NCI-H2227 (cell line): ENCODE results near the gene SCG5.
A peak's percentile ranks its signal among the peaks of the same experiment; 100 is the strongest.

Source experiments
- DNase-seq: peaks from one replicate; lab custom pipeline; 2025; ENCODE audit not compliant: unreplicated experiment; lab: John Stamatoyannopoulos, UW

SCG5 gene

GRCh38 chr15:32690941-32691688, 49.6 kb downstream of the SCG5 start:
- DNase-seq, result no peak

DNA sequence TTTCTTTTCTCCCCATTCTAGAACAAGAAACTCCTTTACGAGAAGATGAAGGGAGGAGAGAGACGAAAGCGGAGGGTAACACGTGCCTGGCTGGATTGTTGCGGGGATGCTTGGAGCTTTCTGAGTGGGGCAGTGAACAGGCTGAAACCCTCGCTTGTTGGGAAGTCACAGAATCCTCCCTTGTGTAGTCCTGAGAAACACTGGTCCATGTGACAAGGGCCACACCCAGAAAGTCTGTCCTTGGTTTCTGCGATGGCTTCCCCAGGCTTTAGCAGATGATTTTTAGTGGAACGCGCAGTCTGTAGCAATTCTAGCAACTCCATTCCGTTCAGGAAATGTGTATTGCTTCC, 50.2 kb downstream of the SCG5 start:
- DNase-seq, result no peak

GRCh38 chr15:32692286-32692685, 50.8 kb downstream of the SCG5 start:
- DNase-seq, result no peak

DNA sequence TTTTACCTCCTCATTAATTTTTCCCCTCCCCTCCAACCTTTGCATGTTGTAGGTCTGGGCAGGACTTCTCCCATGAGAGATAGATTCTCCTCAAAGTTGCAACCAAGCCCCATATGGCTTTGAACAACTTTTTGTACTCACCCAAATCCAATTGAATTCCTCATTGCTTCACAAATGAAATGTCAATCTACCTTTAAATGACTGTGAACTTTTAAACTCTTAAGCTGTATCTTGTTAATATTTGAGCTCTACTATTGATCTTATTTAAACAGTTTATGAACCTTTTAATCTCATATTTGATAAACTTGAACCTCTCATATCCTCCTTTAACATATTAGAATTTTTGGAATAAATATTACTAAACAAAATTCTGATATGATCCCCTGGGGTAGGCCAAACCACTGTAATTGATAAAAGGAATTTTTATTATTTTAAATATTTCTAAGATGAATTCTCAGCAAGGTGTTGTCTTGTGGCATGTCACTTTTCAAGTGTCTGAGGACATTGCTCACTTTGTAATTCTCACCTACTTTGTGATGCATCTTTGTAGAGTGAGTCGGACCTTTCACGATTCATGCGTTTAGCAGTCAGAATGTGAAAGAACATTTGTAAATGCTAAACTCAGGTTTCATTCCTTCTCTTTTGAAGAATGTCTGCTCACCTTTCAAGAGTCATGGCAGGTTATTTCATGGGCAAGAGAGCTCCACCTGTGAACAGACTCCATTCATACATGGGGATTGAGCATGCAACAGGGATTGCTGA, 52.9 kb downstream of the SCG5 start:
- DNase-seq, result no peak

- DNase-seq, result no peak
These were observed 57.4 kb downstream of the SCG5 start for GRCh38 chr15:32698773-32699390.

DNA sequence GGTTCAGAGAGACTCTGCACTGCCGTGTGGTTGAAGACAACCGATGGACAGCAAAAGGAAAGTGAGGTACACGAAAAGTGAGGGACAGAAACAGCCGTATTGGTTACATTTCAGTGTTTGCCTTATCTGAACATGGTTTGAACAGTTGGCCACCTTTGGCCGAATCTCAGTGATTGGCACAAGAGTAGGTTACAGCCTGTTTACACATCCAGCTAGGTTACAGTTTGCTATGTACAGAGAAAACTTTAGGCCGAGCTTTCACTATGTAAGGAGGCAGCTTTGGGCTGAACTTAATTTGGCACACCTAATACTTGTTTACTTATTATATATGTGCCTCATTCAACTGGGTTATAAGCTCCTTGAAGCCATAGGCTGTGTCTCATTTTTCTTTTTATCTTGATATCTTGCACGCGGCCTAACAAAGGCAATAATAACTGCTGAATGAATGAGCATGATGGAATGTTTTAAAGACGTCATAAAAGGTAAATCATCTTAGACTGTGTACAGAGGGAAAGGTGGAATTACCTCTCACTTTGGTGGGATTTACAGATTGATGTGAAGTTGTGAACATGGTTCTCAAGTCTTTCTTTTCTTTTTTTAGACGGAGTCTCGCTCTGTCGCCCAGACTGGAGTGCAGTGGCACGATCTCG, 59.1 kb downstream of the SCG5 start:
- DNase-seq, result no peak

DNA sequence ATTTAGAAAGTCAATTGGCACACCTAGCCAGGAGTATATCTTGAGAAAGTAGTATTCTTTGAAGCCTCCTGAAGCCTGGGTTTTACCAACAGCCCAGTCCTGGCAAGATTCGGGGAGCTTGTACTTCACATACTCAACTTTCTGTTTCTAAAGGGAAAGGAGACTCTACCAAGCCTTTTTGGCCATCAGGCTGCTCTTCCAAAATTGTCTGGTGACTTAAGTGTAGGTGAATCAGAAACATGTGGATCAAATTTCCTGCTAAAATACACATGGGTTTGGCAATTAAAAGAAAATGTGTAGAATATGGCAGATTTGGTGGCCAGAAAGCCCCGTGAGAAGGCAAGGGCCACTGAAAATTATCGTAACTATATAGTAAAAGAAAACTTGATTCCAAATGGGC, 60.4 kb downstream of the SCG5 start:
- no peak for DNase-seq

GRCh38 chr15:32704395-32704981, 63.0 kb downstream of the SCG5 start:
- DNase-seq, result no peak

DNA sequence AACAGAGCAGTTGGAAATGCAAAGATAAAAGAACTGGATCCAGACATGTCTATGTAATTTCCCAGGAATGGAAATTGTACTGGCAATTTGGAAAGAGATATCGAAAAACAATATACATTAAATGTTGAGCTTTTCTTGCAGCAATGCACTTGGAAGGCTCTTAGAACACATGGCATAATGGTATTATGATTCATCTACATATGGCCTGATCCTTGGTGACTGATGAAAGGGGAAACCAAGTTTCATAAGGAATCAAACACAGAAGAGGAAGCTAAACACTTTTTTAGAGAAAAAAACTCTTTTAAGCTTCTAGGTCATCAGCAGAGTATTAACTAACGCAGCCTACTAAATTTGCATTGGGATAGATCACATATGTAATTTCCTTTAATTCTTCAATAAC, 63.9 kb downstream of the SCG5 start:
- no peak for DNase-seq

DNA sequence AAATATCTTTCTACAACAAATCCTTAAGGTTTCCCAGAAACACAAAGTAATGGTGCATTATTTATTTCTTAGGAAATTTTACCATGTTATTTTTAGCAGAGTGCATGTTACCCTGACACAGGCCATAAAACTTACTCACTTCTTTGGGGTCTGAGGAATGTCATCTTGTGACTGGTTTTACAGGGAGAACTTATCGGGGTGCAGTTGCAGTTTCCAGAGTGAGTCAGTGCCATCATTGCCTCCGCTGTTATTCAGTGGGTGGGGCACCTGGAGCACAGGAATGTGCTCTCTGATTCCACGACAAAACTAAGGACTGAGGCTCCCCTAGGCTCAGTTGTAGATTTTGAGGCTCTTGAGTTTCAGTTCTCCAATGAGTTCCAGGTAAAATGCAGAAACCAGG, 65.2 kb downstream of the SCG5 start:
- no peak for DNase-seq

GRCh38 chr15:32707436-32707835, 65.9 kb downstream of the SCG5 start:
- no peak for DNase-seq

DNA sequence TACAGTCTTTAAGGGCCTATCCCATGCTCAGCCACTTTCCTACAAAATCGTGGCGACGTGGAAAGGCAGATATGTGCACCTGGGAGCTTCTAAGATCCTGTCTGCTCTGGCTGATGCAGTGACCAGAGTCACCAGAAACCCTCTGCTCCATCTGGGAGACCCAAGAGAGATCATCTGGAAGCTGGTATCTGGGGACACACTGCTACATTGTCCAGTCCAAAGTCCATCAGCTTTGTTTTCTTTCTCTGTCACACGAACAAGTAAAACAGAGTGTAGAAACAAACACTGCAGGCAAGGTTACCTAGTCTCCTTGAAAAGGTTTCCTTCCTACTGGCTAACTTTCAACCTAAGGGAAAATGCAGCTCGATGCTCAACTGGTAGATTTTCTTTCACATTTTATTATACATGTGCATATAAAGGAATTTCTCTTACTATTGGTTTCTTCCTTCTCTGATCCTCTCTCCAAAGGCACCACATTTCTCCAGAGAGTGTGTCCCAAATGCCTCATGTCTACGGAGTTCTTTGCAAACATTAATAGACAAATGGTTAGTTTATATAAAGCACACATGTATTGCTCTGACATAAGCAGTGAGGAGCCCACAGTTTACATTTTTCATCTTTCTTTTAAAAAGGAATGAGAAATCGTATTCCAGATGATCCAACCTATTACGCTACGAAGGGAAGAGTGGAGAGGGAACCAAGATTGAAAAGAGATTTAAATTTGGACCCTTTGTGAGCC, 68.0 kb downstream of the SCG5 start:
- no peak for DNase-seq

- no peak for DNase-seq
These were observed 73.8 kb downstream of the SCG5 start for GRCh38 chr15:32715276-32715675.

GRCh38 chr15:32716216-32716914, 74.9 kb downstream of the SCG5 start:
- DNase-seq, result no peak

DNA sequence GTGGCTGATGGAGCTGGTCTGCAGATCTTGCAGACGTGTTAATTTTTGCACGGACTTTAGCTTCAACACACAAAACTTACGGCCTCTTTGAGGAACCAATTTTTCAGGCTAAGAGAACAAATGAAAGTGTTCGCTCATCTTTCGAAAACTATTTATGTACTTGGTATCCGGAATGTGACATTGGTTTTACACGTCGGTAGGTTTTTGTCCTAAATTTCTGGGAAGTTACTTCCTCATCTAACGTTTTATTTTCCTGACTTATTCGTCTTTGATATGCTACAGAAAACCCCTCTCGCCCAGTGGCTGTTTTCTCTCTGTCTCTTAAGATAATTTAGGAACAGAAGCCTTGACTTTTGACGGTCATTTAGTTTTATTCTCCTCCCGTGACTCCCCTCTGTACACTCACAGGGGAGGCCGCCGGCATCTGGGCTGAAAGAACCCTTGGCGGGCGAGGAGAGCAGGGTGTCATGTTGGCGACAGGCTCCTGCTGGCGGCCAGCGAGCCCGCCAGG, 75.5 kb downstream of the SCG5 start:
- no peak for DNase-seq

DNA sequence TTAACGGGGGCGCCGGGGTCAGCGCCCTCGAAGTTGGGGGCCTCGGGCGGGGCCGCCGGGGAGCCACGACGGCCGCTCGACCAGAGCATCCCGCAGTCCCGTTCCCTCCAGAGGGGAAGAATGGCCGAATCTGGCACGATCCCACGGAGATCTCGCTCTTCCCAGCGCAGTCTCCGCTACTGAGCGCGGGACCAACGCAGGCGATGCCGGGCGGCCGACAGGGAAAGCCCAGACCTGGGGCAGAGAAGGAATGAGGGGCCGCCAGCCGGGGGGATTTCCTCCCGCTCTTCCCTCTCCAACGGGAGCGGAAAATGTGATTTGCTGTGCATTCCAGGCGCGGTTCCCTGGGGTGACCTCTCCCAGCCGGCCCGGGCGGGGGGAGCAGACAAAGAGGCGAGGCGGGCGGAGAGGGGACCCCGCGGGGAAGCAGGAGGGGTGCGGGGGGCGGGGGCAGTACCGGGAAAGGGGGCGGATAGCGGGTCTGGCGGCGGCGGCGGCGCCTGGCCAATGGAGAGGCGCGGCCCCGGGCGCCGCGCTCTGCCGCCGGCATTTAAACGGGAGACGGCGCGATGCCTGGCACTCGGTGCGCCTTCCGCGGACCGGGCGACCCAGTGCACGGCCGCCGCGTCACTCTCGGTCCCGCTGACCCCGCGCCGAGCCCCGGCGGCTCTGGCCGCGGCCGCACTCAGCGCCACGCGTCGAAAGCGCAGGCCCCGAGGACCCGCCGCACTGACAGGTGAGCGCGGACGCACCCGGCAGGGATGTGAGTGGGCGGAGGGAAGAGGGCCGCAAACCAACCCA, 76.1 kb downstream of the SCG5 start, which contains the start of gene GREM1:
Gene GREM1 (plus strand): TSS at position 579 of the 801 bp plus-strand sequence. CDS start 12,687 bp downstream, outside the sequence.
- DNase-seq, result peak; percentile 16

- no peak for DNase-seq
These were observed 76.8 kb downstream of the SCG5 start for GRCh38 chr15:32718227-32718820.
